8988T (cell line): ENCODE data around the gene C11orf65.

Source experiments
- DNase-seq: peaks from one replicate; pipeline ENCODE4 v3.0.0; 2011

The C11orf65 gene

DNA sequence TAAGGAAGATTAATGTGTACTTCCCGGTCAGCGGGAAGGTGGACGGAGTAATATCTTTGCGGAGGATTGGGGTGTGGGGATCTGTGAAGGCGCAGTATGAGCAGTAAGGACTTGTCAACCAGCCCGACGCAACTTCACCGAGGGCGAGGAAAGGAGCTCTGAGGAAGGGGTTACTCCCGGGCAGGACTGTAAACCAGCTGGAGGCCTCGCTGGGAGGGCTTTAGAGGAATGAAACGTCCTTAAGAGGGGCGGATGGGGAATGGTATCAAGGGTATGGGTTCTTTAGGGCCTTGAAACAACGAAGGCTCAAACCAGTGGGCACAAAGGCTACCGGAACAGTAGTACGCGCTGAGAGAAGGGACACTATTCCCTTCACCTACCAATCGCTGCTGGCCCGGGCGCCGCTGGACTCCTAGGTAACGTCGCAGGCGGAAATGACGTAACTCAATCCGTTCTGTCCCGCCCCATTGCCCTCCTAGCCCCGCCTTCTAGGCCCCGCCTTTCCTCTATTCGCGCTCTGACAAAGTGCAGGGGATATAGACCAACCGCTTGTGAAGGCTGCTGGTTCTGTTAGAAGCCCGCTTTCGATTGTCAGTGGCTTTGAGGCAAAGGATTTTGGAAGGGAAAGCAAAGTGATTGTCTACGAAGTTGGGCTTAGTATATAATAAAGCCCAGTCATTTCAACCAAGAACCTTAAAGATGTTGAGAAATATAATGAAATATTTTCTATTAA lies at the start of gene C11orf65:
TSS of gene C11orf65 (minus strand) at position 439 of the 733 bp plus-strand sequence. CDS start 5,970 bp downstream, outside the sequence.
- peak; percentile 62 for DNase-seq

- DNase-seq: no peak
Measured at GRCh38 chr11:108516125-108516524, 48.8 kb upstream of the C11orf65 start.

DNA sequence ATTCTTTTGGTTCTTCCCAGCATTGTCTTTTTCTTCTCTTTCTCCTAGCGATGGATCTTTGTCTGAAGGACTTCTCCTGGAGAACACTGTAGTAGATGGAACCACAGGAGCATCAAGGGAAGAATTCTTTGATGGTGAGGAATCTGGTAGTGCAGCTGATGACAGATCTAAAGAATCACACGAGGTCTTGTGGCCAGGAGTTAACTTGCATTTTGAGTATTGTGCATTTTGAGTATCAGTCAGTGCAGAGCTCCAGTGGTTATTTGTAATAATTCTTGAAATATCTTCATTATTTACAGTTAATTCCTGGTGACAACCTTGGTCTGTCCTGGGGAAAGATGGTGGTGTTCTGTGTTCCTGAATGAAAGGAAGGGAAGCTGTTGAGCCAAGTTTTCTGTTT lies 45.4 kb upstream of the C11orf65 start:
- no peak for DNase-seq

DNA sequence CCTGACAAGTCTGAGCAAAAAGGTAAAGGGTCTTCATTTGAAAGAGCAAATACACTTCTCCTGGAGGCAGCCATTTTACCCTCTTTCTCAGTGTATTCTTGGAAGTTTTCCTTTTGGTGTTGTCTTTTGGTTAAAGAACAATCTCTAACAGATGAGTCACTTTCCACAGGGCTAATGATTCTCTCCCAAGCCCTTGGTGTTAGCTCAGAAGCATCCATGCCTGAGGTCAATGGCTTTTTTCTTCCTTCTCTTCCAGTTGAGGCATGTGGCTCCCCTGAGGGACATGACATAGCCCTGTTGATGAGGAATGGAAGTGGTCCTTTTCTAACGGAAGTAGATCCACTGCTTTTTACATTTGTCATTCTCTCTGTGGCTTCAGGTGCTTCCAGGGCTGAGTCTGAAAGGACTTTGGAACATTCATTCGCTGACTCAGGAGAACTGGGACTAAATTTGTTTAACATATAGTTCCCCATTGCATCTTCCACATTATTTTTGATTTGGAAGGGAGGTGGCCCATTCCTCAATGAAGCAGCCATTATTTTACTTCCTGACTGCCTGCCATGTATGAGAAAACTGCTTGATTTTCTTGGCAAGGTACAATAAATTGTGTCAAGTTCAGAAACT lies 44.6 kb upstream of the C11orf65 start:
- no peak for DNase-seq

DNA sequence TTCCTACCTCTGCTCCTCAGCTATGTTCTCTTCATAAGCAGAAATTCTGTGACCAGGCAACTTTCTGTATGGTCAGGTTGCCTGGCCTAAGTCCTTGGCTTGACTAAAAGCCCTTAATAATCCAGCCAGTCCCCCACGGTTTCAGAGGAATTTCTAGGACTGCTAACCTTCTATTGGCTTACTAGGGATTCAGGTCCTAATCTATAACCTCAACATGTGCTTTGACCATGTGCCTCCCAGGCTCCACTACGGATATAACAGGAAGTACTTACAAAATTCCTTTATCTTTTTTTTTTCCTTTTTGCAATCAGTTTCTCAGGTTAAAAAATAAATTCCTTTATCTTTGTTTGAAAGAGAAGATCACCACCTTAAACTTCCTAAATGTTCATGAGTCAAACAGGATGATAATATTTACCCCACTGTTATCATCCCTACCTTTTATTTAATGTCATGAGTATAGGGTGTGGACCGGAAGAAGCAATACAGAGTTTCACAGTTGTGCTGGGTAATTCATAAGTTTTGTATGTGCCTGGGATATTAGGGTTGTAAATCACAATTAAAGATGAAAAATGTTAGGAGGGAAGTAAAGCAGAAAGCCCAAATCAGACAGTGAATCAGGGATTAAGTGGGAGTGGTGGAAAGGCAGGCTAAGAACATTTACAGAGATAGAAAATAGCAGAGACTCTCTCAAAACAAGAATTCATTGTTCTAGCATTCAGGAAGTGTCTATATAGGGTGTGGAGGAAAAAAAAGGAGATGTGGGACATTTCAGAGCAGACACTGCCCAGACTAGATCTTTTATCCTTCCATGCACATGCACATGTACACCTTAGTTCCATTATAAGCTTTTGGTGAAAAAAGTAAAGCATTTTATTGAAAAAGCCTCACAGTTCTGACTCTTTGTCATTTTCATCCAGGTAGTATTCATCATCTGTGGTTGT lies 41.6 kb upstream of the C11orf65 start:
- no peak for DNase-seq

GRCh38 chr11:108501396-108501795 lies 34.1 kb upstream of the C11orf65 start:
- DNase-seq: no peak

- no peak for DNase-seq
Measured at GRCh38 chr11:108500721-108501120, 33.4 kb upstream of the C11orf65 start.

GRCh38 chr11:108500169-108500568 lies 32.8 kb upstream of the C11orf65 start:
- DNase-seq: no peak

GRCh38 chr11:108498816-108499408 lies 31.6 kb upstream of the C11orf65 start:
- DNase-seq: no peak

DNA sequence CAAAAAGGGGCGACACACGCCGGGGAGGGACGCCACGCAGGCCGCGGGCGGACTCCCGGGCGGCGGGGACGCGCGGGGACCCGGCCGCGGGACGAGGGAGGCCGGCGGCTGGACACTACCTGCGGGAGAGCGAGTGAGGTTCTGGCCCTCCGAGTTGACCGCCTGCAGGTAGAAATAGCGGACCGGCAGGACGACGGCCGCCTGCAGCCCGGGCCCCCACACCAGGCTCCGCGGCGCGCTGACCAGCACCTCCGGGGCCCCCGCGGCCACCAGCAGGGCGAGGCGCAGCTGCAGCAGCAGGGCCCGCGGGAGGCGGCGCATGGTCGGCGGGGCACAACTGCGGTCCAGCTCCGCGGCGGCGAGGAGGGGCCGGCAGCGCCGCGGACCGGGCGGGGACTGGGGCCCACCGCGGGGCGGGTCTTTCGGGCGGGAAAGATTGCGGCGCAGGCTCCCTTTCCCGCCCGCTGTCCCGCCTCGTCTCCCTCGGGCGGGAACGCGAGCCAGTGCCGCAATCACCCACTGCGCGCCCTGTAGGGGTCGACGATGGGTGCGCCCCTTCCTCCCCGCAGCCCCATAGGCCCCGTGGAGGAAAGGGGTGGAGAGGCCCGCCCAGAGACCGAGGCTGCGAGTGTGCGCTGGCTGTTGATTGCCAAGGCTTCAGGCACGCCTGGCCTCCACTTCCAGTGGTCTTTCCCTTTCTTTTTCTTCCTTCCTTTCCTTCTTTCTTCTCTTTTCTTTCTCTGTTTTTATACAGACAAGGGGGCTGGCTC lies 30.9 kb upstream of the C11orf65 start, which contains the start of gene POGLUT3:
TSS of gene POGLUT3 (minus strand) at position 339 of the 770 bp plus-strand sequence. CDS start at position 321, 18 bp downstream.
- peak; percentile 79 for DNase-seq

- DNase-seq: peak; percentile 83
Measured at GRCh38 chr11:108497317-108498045, 30.2 kb upstream of the C11orf65 start.

GRCh38 chr11:108496643-108497256 lies 29.4 kb upstream of the C11orf65 start:
- DNase-seq: no peak

GRCh38 chr11:108495326-108495725 lies 28.0 kb upstream of the C11orf65 start:
- no peak for DNase-seq

- no peak for DNase-seq
Measured at GRCh38 chr11:108494182-108494581, 26.9 kb upstream of the C11orf65 start.

- no peak for DNase-seq
Measured at GRCh38 chr11:108491936-108492335, 24.6 kb upstream of the C11orf65 start.

- no peak for DNase-seq
Measured at GRCh38 chr11:108486828-108487227, 19.5 kb upstream of the C11orf65 start.

DNA sequence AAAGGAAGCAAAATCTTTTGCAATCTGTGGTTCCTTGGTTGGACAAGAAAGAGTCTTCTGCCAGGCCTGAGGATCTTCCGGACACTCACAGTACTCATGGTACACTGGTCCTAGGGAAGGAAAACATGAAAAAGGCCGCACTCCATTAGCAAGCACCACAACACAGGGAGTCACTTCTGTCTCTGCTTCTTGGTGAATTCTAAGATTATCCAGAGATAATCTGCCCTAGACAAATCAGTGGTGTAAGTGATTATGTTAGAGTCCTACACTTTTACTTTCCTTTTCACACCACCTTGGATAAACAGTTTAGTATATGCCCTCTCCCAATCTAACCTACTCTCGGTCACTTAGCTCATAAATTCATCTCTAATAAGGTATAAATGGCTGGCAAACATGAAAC lies 19.0 kb upstream of the C11orf65 start:
- no peak for DNase-seq

- no peak for DNase-seq
Measured at GRCh38 chr11:108483163-108483562, 15.8 kb upstream of the C11orf65 start.

DNA sequence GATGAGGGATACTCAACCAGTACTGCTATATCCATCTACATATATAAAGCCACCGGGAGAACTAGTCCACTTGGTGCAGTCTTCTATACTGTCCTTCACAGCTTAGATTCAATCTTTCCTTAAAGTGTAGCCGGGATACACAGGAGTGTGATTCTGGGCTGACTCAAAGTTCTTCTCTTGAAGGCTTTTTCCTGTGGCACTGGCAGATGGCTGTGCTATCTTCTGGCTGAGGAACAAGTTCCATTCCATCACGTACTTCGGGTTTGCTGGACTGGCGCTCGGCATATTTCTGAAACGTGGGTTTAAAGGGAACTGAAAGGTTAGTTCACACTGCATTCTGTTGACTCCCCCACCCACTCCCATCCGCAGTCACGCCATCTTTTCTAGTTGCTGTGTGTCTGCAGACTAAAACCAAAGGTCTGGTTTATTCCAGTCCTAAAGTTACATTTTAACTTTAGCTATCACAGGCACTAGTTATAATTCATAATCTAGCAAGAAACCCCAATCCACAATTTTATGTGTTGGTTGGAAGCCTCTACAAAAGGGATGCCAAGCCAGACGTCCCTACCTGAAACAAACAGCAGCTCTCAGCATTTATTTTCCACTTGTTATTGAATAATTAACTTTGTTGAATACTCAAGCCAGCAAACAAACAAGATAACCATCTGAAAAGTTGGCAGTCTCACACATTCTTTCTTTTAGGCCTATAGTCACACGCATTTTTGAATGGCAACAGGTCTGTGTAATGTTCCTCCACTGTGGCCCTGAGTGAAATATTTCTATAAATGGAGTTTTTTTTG lies 7.5 kb upstream of the C11orf65 start:
- DNase-seq: no peak

- no peak for DNase-seq
Measured at GRCh38 chr11:108472681-108473080, 5.4 kb upstream of the C11orf65 start.
